Esophagus squamous epithelium (tissue), 5 donors: Measurements from ENCODE around the gene PGLYRP4. TPM values are rescaled to one million over a fixed set of nuclear protein-coding genes. Genes with fewer than 3 reads are reported as not detected.

Source experiments
- DNase-seq: peaks from one replicate; lab custom pipeline; 2025; lab: John Stamatoyannopoulos, UW
- H3K27ac ChIP-seq, 4 donors: fragments of 200-600 bp; sonication (generic); one replicate each; pipeline ENCODE4 v1.5.1; 2016 to 2019; ENCODE audit warnings: mild to moderate bottlenecking in 1 of 4
- H3K27me3 ChIP-seq, 4 donors: fragments of 200-600 bp; sonication (generic); 1 replicate in 3 of 4; 2 replicates in 1 of 4; pipeline versions ENCODE4 v1.5.1 to v1.6.0; 2017 to 2021; ENCODE audit warnings: antibody characterized with exemption in 1 of 4
- H3K36me3 ChIP-seq, 3 donors: fragments of 200-600 bp; sonication (generic); one replicate each; pipeline ENCODE4 v1.5.1; 2016 to 2019
- H3K4me1 ChIP-seq, 3 donors: fragments of 200-600 bp; sonication (generic); one replicate each; pipeline ENCODE4 v1.5.1; 2017 to 2019
- H3K4me3 ChIP-seq, 4 donors: fragments of 200-600 bp; sonication (generic); 1 replicate in 3 of 4; 2 replicates in 1 of 4; pipeline ENCODE4 v1.5.1; 2016 to 2019; ENCODE audit warnings: mild to moderate bottlenecking in 2 of 4, moderate library complexity in 1 of 4
- H3K9me3 ChIP-seq, 3 donors: fragments of 200-600 bp; sonication (generic); one replicate each; pipeline ENCODE4 v1.5.1; 2016 to 2019
- CTCF ChIP-seq, 6 experiments: fragments of 450-650 bp in 4 of 6; fragments of 200-600 bp in 2 of 6; sonication (generic) in 2 of 6; IDR thresholded peaks; one replicate each; pipeline ENCODE4 v1.5.1; 2016 to 2019; ENCODE audit warnings: antibody characterized with exemption in 6 of 6, mild to moderate bottlenecking in 4 of 6, moderate library complexity in 4 of 6
- POLR2A ChIP-seq, 4 donors: fragments of 450-650 bp; IDR thresholded peaks; one replicate each; pipeline ENCODE4 v1.6.1; 2017; ENCODE audit warnings: antibody characterized with exemption in 4 of 4, mild to moderate bottlenecking in 4 of 4, moderate library complexity in 3 of 4
- WGBS, 2 donors: methylation state at CpG; one replicate each; pipeline ENCODE4 v1.1.5; 2018; 5-methylcytosine and 5-hydroxymethylcytosine counted together
- intact Hi-C: fragments of 100-400 bp; cut with DNase I; formaldehyde crosslinking; loops from one replicate; pipeline ENCODE4 v1.15.0; 2022
- total RNA-seq, 4 donors: library from RNA; depleted of rRNA; stranded (reverse); fragments of >200 nt; gene quantifications; one replicate each; pipeline ENCODE4 v1.1.0, GENCODE V29; 2016
- donor health status: DM: yes; HTN: yes; CAD: no.

Gene PGLYRP4
- total RNA-seq, 4 donors from 2014 or later: 4.2 to 15.1 (median 6.9) TPM

DNA sequence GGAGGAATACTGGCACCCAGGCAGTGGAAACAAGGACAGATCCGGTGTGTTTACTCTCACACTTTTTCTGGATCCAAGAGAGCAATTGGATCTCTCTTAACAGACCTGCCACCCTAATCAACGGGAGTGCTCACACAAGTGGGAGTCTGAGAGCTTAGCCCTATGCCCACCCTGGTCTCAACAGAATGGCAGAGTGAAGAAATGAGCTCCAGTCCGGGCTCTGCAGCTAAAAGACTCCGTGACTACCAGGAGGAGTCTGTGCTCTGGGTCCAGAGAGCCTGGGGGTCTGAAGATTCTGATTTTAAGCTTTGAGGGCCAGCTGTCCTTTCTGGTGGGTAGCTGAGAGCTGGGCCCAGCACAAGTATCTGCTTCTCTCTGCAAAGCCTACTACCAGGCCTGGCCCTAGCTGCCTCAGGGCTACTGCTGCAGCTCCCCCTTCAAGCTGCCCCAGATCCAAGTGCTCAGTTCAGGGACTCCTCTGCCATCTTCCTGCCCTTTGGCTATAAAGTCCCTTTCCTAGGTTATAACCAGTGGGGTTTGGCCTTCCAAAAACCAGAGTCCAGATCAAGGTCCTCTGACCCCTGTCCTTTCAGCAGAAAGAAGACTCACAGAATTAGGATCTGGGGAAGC is 13.0 kb upstream of the PGLYRP4 start:
- no peak for DNase-seq
- intact Hi-C loops: no loop called here

GRCh38 chr1:153360592-153361479 is 12.2 kb upstream of the PGLYRP4 start:
- Histone ChIP-seq H3K27me3 (peaks cover 0 to 2% (median 0%) of the 10 kb centered on the region in 4 donors), H3K4me1 (peaks cover 32 to 91% (median 40%) of the 10 kb centered on the region in 3 donors), H3K27ac (peak overlapping the region; percentile 86 to 94 (median 93)), H3K4me3 (peak overlapping the region in 2 of 4 donors; percentile 48 to 64), H3K36me3 (no peaks in the 10 kb centered on the region), H3K9me3 (no peaks in the 10 kb centered on the region)
- WGBS, 2 donors: 51 to 70% methylated on average over 6 to 11 of the region's 11 CpGs
- TF ChIP-seq POLR2A (IDR thresholded peaks at IDR 0.05) (no peak), CTCF (IDR thresholded peaks at IDR 0.05) (no peak)
- intact Hi-C loops: no loop called here
- no peak for DNase-seq

More for the DNA sequence above, 13.0 kb upstream of the PGLYRP4 start:
- Histone ChIP-seq H3K27ac (peak overlapping the region; percentile 86 to 94 (median 93)), H3K4me3 (no peak overlapping the region), H3K36me3 (no peaks in the 10 kb centered on the region), H3K27me3 (peaks cover 0 to 3% (median 0%) of the 10 kb centered on the region in 4 donors), H3K9me3 (no peaks in the 10 kb centered on the region), H3K4me1 (peaks cover 29 to 91% (median 38%) of the 10 kb centered on the region in 3 donors)
- no peak for TF ChIP-seq CTCF (IDR thresholded peaks at IDR 0.05)
- no peak for TF ChIP-seq POLR2A (IDR thresholded peaks at IDR 0.05)
- WGBS, 2 donors: 17 to 80% methylated on average over 1 to 2 of the region's 4 CpGs

- Histone ChIP-seq H3K27ac (peak overlapping the region; percentile 86 to 94 (median 93)), H3K36me3 (no peaks in the 10 kb centered on the region), H3K9me3 (no peaks in the 10 kb centered on the region), H3K4me3 (peak overlapping the region in 3 of 4 donors; percentile 43 to 64 (median 48)), H3K4me1 (peaks cover 32 to 91% (median 38%) of the 10 kb centered on the region in 3 donors), H3K27me3 (no peaks in the 10 kb centered on the region)
- TF ChIP-seq CTCF (IDR thresholded peaks at IDR 0.05): no peak
- TF ChIP-seq POLR2A (IDR thresholded peaks at IDR 0.05): no peak
- intact Hi-C loops: no loop called here
- 33 to 70% methylated on average over 1 to 2 of the region's 2 CpGs for WGBS, 2 donors
- DNase-seq: no peak
Observed at GRCh38 chr1:153360190-153360589, 11.5 kb upstream of the PGLYRP4 start.

DNA sequence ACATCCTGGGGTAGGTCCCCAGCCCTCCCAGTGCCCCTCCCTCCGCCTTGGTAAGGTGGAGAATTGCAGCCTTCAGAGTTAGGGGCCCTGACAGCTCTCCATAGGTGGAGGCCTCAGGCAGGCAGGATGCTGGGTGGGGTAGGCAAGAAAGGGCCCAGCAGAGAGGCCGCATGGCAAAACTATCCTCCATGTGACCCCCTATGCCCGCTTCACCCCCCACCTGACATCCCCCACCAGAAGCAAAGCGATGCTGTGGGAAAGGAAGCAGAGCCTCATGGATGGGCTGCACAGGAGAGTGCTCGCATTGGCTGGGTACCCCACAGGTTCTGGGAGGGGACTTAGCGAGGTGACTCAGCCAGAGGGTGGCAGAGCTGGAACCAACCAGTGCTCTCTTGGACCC is 10.6 kb upstream of the PGLYRP4 start:
- Histone ChIP-seq H3K27ac (peak overlapping the region; percentile 86 to 94 (median 93)), H3K27me3 (no peaks in the 10 kb centered on the region), H3K36me3 (no peaks in the 10 kb centered on the region), H3K4me3 (peak overlapping the region; percentile 33 to 64 (median 46)), H3K4me1 (peaks cover 25 to 82% (median 36%) of the 10 kb centered on the region in 3 donors), H3K9me3 (no peaks in the 10 kb centered on the region)
- intact Hi-C loops: loop anchor here (5.0 kb wide), 1 partner anchor 133 kb away; no protein-coding TSS in a partner anchor
- TF ChIP-seq POLR2A (IDR thresholded peaks at IDR 0.05) (no peak), CTCF (IDR thresholded peaks at IDR 0.05) (no peak)
- WGBS, 2 donors: 56 to 88% methylated on average over 2 to 4 of the region's 6 CpGs
- no peak for DNase-seq

DNA sequence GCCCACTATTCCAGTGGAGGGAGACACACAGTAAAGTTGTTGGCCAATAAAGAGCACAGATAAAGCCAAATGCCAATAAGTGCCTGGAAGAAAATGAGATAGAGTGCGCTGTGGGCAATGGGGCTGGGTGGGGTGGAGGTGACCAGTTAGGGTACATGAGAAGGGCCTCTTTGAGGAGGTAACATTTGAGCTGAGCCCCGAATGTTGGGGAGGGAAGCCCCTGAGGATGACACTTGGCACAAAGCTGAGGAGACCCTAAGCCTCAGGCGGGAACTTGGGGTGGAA is 10.0 kb upstream of the PGLYRP4 start:
- WGBS, 2 donors: 59 to 72% methylated on average over 3 of the region's 3 CpGs
- Histone ChIP-seq H3K4me3 (peak overlapping the region; percentile 33 to 64 (median 46)), H3K27ac (peak overlapping the region; percentile 86 to 94 (median 93)), H3K4me1 (peaks cover 21 to 75% (median 32%) of the 10 kb centered on the region in 3 donors), H3K9me3 (no peaks in the 10 kb centered on the region), H3K36me3 (no peaks in the 10 kb centered on the region), H3K27me3 (no peaks in the 10 kb centered on the region)
- no peak for DNase-seq
- intact Hi-C loops: loop anchor here (5.0 kb wide), 1 partner anchor 134 kb away; no protein-coding TSS in a partner anchor
- TF ChIP-seq POLR2A (IDR thresholded peaks at IDR 0.05) (no peak), CTCF (IDR thresholded peaks at IDR 0.05) (no peak)
